HG02885 (cell line): ENCODE results near the gene CRAT.
"Not testable (repeated sequence)": the region's sequence is repeated elsewhere in the genome, so short reads cannot be mapped to it uniquely, and the experiment has no call there.

ENCODE experiments used
- ATAC-seq: cut with Tn5 transposase; IDR thresholded peaks from one replicate; pipeline ENCODE4 v1.9.1; 2021; ENCODE audit warnings: mild to moderate bottlenecking; ENCODE audit not compliant: unreplicated experiment, poor library complexity

Gene CRAT

DNA sequence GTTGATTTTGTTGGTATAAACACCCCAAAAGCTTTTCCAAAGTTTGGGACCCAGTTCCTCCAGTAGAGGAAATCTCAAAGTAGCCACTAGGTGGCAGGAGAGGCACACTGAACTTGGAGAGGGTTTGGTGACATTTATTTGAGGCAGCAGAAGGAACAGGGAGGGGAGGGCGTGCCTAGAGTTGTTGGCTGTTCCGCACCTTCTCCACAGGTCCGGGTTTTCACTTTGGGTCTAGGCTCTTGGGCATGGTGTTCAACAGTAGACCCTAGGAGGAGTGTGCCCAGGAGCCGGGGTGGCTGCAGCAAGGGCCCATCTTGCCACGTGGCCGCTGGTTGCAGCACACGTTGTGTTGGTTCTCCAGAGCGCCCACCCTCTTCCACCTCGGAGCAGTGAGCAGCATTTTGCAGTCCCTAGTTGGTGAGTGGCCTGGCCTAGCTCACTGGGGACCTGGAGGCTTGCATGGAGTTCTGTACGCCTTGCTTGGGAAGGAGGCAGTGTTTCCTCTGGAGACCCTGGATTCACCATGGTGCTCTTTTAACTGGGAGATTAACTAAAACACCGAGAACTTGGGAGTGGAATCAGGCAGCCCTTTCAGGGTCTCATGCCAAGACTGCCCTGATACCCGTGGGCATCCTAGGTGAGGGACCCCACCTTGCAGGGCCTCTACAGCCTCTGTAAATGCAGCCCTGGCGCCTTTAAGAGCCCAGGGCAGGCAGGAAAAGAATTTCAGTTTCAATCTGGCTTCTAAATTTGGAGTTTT is 28.8 kb upstream of the CRAT start:
- no peak for ATAC-seq

DNA sequence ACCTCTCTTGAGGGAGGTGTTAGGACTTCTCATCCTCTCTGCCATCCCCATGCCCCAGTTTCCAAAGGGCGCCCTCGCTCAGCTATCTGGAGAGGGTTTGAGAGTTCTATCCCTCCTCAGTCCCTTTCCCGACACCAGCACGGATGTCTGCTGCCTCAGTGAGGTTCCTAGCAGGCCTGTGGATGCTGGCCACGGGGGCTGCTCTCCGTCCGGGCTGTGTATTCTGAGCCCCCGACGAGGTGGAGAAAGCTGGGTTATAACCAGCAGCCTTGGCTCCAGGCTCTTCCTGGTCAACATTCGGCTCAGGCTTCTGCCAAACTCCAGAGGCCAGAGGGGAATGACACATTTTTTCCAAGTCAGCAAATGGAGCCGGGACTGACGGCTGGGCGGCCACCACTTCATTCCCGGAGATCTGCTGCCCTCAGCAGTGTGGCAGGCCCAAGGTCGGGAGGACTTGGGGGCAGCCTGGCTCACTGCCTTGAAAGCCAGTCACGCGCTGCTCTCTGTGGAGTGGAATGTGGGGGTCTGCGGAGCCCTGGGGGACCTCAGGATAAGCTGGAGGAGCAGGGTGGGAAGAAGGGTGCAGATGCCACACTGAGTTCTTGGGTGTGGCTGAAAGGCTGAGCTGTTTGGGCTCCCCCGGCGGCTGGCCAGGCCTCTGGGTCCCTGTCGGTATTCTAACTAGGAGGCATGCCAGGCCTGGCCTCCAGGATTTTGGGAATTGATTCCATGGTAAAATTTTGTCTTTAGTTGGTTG is 28.1 kb upstream of the CRAT start:
- no peak for ATAC-seq

DNA sequence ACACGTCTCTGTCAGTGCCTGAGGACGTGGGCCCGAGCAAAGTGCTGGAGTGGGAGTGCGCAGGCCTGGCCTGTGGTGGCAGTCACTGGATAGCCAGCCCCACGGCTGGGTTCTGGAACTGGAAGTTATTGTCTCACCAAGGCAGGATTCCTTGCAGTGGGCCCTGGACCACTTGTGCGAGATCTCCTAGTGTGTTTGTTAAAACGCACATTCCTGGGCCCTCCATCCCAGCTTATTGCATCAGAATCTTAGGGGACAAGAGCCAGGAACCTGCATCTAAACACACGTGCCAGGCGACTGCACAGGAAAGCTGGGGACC is 27.5 kb upstream of the CRAT start:
- ATAC-seq = no peak

DNA sequence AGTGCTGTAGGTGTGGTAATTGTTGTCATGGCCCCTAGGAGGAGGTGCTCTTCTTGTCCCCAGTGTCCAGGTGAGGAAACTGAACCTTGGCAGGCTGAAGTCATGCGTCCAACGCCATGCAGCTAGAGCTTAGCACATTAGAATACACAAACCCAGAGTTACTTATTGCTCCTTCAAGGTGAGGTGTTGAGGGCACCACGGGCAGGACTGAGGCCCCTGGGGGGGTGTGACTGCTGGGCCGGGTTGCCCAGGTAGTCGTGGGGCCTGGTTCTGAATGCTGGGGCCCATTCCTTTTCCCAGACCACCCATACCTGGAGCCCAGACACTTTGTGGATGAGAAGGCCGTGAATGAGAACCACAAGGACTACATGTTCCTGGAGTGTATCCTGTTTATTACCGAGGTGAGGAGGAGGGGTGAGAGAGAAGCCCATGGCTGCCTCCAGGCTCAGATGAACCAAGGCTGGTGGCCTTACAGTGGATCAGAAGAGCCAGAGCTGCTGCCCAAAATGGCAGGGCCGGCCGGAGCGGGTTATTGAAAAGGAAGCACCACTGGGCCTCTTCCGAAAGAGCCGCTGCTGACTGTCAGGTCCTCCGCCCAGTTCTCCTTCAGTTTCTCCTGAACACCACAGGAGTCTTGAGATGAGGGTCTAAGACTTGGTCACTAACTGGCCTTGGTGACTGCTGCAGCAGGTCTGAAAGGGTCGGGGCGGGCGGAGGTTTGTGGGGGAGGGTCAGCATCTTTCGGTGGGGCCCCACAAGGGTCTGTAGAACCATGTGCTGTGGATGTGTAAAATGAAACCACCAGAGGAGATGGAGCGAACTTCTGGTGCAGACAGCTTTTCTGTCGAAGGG is 26.9 kb upstream of the CRAT start:
- no peak for ATAC-seq

DNA sequence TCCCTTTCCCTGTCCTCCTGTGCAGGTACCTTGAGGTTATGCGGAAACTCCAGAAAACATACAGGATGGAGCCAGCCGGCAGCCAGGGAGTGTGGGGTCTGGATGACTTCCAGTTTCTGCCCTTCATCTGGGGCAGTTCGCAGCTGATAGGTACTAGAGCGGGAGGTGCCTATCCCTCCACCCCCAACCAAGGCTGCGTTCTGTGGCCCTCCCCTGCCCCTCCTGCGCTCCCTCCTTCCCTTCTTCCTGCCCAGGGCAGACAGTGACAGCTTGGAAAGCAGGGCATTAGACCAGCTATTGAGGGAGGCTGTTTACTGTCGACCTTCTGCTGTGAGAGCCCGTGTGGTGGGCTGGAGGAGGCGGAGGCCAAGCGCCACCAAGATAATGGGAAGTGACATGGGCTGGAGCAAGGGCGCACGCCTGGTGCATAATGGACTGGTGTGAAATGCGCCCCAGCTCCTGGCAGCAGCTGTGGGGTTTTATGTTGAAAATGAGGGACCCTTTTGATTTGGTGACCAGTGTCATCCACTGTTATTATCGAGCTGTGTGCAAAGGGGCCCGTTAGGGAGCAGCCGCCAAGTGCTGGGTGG is 25.9 kb upstream of the CRAT start:
- ATAC-seq = no peak

DNA sequence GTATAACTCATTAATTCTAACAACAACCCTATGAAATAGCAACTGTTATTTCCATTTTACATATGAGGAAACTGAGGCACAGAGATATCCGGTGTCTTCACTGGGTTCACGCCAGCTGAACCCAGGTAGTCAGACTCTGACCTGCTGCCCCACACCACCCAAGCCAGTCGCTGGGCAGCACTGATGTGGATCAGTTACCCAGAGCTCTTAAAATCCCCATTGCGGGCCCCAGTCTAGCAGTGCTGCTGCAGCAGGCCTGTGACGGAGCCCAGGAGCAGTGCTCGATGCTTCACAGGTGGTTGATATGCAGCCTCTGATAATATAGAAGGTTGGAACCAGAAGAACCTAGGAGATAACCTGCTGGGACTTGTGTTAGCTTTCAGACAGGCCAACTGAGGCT is 24.9 kb upstream of the CRAT start:
- ATAC-seq = no peak

DNA sequence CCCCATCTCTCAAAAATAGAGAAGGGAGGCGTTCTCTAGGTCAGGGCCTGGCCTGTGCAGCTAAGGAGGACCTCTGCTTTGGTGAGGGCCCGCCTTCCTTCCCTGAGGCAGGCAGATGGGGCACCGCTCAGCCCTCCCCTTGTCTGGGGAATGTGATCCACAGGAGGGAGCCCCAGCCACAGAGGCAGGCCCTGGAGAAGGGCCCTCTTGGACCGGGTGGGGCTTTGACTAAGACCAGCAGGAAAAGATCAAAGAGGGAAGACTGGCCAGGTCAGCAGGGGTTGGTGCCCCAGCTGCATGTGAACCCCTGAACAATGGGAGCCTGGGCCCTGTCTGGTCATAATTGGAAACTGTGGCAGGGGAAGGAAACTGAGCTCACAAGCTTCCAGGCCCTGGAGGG is 22.5 kb upstream of the CRAT start:
- ATAC-seq = no peak

DNA sequence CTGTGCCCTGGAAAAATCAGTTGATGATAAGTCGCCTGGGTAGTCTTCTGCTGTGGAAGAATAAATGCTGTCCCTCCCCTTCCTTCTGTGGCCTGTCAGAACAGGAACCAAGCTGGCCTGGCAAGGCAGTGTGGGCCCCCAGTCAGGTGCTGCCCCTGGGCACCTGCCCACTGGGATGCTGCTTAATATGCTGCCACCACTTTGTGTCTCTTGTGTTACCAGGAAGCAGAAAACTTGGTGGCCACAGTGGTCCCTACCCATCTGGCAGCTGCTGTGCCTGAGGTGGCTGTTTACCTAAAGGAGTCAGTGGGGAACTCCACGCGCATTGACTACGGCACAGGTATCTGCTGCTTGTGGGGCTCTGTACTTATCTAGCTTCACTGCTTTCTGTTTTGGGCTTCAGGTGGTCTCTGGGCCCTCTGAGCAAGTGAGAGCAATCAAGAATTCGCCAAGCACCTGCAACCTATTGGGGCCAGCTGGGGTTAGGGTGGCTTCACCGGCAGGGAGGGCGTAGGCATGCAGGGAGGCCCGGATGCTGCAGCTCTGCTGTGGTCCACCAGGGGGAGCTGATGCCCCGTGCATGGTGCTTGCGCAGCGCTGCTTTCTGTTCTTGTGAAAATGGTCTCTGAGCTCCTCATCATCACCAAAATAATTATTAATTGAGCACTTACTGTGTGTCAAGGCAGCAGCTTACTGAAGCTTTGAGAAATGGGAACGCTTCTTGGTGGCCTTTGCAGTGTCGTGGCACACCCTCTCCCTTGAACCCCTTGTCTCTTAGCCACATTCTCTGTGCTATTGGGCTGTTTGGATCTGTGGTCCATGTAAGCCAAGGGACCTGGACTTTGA is 20.9 kb upstream of the CRAT start:
- peak; percentile 56 for ATAC-seq

DNA sequence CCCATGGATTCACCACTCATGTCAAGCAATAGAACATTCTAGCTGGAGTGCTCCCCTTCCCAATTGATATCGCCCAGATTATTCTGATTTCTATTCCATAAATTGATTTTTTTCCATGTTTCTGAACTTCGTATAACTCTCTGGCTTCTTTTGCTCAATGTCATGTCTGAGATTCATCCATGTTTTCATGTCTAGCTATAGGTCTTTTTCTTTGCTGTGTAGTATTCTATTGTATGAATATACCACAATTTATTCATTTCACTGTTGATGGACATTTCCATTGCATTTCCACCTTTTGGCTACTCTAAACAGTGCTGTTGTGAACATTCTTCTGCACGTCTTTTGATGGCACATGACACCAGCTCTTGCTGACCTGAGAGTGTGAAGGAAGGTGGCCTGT is 20.2 kb upstream of the CRAT start:
- no peak for ATAC-seq

DNA sequence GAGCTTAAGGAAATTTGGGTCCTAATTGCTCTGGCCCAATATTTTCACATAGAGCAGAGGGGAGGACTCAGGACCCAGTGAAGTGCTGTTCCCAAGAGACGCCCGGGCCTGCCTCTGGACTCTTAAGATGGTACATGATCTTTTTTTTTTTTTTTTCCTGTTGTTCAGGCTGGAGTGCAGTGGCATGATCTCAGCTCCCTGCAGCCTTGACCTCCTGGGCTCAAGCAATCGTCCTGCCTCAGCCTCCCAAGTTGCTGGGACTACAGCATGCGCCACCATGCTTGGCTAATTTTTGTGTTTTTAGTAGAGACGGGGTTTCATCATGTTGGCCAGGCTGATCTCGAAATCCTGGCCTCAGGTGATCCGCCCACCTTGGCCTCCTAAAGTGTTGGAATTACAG is 19.7 kb upstream of the CRAT start:
- ATAC-seq = not testable (repeated sequence)

DNA sequence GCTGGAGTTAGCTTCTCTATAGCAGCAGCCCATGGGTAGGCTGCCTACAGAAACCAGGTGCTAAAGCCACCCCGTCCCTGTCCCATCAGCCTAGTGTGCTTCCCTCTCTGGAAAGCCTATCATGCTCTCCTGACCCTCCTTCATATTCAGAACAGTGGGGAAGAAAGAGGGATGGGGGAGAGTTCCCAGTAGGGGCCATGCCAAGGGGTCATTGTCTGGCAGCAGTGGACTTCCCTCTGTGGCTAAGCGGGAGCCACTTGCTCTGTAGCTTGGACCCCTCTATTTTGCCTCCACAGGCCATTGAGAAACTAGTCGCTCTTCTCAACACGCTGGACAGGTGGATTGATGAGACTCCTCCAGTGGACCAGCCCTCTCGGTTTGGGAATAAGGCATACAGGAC is 18.1 kb upstream of the CRAT start:
- ATAC-seq = no peak

DNA sequence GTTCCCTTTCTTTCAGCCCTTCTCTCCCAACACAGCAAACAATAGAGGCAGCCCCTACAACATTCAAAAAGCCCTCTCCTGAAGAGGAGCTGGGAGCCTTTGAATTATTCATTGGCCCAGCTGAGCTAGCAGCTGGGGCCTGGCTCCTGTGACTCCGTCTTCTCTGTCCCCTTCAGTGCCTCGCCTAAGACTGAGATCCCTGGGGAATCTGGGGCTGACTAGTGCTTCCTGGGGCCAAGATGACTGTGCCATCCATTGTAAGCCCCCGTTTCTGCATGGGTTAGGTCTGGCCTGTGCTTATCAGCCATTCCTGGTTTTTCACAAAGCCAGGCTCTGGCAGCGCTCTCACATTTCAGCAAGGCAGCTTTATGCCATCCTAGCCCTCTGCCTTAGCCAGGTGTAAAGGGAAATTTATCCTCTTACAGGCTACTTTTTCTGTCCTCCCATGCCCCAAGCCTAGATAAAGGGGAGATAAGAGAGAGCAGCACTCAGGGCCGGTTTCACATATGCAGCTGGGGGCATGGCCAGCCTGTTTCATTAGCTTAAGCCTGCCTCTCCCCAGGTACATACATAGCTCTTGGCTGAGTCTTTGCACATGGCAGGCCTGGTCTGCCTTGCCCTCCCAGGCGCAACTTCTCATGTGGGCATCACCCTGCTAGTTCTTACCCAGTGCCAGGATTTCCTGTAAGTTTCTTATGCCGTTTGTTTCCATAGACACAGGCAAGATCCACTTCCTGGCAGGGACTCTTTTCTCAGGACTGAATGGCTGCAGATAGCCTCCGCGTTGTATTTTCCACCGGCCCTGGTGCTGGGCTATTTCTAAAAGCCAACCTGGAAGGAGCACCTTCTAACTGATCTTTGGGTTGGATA is 16.4 kb upstream of the CRAT start:
- no peak for ATAC-seq

DNA sequence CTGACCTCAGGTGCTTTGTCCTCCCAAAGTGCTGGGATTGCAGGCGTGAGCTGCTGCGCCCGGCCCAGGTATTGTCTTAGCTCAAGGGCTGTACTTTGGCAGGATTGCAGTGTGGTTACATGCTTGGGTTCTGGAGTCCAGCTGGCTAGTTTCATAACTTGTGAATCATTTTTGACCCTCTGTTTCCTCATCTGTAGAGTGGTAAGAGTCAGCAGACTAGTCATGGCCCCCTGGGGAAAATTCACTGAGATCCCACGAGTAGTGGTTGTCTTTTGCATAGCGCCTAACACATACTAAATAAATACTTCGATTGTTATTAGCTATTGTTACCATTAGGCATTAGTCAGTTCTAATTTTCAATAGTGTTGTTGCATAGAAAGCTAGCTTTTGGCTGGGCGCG is 14.9 kb upstream of the CRAT start:
- ATAC-seq = no peak

DNA sequence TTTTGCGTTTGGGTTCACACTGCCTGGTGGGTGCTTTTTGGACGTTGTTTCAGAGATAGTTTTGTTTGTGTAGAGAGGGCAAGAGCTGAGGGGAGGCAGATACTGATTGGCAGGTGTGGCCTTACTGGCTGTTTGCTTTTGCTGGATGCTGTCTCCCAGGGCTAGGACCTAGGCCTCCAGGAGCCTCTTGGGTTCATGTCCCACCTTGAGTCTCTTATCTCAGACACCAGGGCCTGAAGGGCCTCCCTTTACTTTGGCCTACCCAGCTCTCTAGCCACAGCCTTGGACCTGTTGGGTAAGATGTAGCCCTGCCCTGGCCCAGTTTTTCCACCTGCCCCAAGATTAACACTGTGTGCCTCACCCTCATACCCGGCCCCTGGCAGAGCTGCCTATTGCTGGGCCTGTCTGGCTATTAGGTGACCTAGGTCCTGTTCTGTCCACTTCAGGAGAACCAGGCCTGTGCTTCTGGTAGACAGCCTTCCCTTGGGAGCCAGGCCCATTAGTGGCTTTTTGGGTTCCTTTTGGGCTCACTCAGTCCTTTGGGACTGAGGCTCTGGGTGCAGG is 14.0 kb upstream of the CRAT start:
- ATAC-seq = no peak

DNA sequence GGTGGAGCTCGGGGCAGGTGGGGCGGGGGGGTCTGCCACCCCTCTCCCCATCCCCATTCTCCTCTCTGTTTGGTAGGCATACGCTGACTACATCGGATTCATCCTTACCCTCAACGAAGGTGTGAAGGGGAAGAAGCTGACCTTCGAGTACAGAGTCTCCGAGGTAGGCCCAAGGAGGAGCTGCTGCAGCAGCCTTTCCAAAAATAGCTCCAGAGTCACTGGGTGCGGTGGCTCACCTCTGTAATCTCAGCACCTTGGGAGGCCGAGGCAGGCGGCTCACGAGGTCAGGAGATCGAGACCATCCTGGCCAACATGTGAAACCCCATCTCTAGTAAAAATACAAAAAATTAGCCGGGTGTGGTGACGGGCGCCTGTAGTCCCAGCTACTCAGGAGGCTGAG is 12.4 kb upstream of the CRAT start:
- ATAC-seq = not testable (repeated sequence)

DNA sequence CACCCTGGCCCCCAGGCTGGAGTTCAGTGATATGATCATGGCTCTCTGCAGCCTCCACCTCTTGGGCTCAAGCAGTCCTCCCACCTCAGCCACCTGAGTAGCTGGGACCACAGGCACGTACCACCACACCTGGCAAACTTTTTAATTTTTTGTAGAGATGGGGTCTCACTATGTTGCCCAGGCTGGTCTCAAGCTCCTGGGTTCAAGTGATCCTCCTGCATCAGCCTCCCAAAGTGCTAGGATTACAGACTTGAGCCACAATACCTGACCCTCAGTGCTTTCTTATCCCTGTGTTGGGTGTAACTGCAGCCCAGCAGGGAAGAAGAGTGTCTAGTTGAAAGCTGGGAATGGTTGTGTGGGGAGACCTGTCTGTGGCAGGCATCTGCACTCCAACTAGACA is 11.5 kb upstream of the CRAT start:
- ATAC-seq = no peak

DNA sequence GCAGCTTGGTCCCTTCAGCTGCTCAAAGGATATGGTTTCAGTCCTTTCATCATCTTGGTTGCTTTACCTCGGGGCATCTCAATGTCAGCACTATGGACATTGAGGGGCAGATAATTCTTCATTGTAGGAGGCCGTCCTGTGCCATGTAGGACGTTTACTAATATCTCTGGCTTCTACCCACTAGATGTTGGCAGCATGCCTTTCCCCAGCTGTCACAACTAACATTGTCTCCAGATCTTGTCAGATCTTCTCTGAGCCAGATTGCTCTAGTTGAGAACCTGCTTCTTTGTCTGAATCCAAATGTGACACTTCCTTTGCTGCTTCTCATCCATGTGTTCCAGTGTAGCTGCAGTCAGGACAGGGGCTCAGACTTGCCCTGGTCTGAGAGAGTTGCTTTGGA is 10.9 kb upstream of the CRAT start:
- ATAC-seq = no peak

DNA sequence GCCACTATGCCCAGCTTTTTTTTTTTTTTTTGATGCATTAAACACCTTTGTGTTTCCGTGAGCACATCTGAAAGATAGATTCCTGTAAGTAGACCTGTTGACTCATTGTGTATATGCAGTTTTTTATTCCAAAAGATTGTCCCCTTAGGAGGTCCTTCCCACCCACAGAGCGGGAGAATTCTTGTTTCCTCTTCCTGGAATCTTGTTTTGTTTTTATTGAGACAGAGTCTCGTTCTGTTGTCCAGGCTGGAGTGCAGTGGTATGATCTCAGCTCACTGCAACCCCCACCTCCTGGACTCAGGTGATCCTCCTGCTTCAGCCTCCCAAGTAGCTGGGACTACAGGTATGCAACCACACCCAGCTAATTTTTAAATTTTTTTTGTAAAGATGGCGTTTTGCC is 8.2 kb upstream of the CRAT start:
- ATAC-seq = no peak
